Inflammatory macrophage (primary cell): Measurements from ENCODE around the gene MMS22L.
"Not testable (repeated sequence)": the region's sequence is repeated elsewhere in the genome, so short reads cannot be mapped to it uniquely, and the experiment has no call there.

Experiments used
- DNase-seq, 2 donors: peaks; one replicate each; pipeline ENCODE4 v3.0.0-alpha.2; 2020 to 2022

Gene MMS22L

DNA sequence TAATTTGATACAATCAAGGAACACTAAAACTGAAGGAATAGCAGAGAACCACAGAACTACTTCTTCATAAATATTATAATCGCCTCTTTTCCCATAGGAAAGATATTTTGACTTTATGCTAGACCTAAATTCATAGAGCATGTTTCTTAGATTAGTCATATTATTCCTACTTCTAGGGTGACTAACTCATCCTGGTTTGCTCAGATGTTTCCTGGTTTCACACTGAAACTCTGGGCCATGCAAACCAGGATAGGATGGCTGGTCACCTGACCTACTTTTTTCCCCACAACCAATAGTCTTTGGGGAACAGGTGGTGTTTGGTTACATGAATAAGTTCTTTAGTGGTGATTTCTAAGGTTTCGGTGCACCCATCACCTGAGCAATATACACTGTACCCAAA lies 42.8 kb downstream of the MMS22L start:
- DNase-seq = no peak

DNA sequence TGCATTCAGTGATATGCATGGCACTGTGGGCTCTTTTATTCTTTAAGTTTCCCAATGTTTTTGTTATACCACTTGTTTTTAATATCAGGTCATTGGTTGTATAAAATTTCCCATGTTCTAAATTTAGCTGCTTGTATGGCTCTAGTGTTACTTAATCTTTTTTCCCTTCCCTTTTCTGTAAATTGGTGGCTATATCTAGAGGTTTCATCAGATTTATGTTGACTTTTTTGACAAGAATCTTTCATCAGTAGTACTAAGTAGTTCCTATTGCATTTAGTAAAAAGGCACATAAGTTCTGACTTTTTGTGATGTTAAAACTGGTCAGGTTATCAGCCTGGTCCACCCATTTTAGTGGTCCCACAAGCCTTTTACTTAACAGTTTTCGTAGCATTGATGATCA lies 51.1 kb downstream of the MMS22L start:
- peak in 1 of 2 donors; percentile 76 for DNase-seq

DNA sequence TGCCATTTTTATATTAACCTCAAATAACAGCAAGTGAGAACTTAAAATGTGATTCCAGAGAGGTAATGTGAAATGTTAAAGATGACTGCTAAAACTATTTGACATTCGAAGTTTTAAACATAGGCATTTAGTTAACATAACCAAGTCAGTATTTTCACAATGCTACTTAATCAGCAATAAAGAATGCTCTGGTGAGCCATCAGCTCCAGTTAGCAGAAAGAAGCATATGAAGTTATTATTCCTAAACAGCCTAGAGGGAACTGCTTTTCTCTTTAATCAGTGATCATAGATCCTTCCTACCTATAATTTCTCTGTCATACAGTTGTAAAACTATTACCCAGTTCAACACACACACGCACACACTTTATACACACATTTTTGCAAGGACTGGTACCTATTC lies 60.1 kb downstream of the MMS22L start:
- no peak for DNase-seq

DNA sequence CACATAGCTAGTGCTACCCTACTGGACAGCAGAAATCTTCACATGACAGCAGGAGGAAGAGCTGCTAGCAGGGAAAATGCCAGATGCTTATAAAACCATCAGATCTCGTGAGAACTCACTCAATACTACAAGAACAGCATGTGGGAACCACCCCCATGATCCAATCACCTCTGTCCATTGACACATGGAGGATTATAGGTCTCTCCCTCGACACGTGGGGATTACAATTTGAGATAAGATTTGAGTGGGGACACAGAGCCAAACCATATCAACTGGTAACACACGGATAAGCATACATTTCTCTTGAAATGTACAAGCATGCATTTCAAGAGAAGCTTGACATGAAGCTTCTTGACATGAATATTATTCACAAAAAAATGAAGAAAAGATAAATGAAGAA lies 64.1 kb downstream of the MMS22L start:
- DNase-seq = no peak

DNA sequence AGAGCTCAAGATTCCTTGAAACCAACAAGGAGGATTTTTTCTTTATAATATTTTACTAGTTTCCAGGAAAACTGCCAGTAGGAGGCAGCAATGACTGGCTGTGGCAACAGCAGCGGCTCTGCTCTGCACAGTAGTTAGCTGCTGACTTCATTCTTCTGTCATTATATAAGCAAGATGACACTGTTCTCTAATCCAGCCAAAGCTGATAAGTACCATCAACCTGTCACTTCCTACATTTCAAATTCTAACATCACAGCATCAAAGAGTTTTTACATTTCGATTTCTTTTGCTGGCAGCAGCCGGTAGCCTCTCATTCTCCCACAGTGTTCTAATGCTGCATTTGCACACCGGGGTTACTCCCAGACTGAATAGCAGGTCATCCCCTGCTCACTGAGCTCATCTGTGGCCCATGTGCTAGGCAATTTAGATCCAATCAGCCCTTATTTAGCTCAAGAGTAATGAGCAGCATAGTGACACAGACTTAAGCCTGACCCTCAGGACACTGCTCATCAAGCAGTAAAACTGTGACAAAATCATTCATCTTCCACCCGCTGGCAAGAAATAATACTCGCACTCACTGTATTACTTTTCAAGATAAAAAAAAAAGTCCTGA lies 67.8 kb downstream of the MMS22L start:
- DNase-seq = peak; percentile 57

DNA sequence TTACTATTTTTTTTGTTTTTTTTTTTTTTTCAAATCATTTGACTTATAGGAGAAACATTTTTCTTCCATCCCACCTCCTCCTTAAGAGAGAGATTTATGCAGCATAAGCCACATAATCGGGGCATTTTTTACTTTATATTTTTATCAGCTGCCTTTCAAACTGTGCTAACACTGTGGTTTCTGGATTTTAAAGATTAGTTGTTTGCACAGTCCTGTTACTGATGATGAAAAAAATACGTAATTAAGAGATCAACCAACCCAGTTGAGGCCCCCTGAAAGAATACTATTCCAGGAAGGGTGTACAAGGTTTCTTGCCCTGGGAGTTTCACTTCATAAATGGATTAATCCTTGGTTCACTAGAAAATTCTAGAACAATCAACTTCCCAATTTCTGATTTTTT lies 68.3 kb downstream of the MMS22L start:
- DNase-seq = no peak

DNA sequence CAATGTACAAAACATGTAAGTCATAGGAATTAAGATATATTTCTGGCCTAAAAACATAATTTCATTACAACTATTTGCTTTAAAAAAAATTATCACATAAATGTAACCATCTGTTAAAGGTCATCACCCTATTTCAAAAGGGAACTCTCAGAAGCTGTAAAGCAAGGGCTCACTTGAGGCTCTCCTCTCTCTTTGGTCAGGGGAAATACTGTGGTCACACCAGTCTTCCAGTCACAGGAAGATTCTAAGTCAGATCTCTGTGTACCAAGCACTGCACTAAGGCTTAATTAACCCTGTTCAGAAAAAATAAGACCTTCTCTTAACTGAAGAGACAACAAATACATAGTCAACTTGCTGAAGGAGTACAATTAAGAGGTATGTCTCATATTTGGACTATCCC lies 75.6 kb downstream of the MMS22L start:
- no peak for DNase-seq

DNA sequence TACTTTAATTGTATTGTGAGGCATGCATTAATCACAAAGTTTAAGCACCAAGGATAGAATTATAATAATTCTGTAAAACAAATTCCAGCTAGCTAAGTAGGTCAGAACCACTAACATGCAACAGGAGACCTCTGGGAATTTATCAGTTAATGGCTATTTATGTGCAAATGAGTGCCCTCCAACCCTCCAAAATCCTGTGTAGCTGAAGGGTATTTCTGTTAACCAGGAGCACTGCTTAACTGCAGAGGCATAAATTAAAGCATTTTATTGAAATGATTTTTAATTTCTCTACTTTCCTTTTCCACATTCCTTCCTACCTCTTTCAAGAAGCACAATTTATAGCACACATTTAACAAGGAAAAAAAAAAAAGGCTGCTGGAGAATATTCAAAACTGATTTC lies 77.0 kb downstream of the MMS22L start:
- no peak for DNase-seq

DNA sequence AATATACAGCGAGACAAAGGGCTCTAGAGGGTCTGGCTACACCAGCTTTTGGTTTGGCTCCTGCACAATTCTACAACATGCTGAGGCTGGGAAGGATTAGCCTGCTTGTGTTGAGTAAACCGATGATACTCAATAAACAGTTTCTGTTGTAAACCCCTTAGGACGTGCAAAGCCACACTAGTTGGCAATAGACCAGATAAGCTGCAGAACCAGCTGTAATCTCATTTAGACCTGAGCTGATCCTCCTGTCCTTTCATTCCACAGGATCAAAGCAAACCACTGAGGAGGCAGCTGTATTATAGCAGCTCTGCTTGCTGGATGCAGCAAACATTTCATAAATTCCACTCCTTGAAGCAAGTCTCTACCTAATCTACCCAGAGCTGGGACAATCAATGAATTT lies 79.7 kb downstream of the MMS22L start:
- no peak for DNase-seq

DNA sequence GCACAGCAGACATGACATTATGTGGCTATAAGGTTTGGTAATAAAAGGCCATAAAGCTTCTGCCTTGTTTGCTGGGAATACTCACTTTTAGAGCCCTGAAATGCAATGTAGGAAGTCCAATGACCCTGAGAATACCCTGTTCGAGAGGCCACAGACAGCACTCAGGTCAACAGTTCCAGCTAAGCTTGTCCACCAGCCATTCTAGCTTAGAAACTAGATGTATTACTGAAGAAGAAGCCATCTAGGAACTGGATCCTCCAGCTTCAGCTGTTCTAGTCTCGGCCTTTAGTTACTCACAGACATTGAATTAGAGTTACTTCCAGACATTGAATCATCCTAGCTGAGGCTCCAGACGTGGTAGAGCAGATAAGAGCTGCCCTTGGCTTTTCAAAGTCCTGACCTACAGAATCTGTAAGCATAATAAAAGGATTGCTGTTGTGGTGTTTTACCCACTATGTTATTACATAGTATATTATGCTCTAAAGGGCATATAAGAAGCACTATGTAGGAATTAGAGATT lies 84.9 kb downstream of the MMS22L start:
- DNase-seq = no peak

DNA sequence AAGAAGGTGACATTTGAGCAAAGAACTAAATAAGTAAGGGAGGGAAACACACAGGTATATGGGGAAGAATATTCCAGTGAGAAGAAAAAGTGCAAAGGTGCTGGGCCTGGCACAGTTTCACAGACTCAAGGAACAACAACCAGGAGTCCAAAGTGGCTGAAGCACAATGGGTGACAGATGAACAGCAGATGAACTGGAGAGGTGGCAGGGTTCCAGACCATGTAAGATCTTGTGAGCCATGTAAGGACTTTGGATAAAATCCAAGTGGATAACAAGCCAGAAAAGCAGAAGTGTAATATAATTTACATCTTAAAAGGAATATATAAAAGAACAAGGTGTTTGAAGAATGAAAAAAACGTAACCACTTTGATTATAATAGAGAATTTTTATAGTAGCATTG lies 87.9 kb downstream of the MMS22L start:
- DNase-seq = no peak

DNA sequence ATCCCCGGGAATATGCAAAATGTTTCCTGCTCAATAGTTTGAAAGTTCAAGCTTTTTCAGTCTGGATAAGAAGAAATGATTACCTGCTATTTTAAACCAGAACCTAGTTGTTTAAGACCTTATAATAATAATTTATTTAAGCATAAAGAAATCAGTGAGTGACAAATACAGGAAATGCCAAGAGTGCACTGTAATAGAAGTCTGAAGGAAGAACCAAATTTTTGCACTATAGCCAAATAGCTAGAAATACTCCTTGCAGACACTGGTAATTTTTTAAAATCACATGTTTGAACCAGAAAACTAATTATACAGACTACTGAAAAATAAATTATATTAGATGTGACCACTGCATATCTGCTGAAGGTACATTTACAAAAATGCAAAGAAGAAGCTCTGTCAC lies 93.2 kb downstream of the MMS22L start:
- DNase-seq = no peak

DNA sequence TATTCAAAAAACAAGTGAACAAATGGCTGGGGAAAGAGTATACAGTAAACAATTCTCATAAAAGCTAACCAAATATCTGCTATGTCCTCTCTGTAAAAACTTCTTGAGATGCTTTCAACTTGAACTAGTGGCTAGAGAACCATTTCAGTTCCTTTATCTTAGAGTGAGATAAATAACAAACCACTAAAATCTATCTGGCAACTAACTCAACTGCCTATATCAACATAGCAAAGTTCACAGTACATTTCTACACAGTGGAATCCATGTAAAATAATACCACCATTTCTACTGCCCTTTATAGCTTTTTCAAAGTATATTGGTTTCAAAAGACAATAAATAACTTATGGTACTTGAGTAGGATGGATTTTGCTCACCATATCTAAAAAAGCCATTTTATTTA lies 95.1 kb downstream of the MMS22L start:
- no peak for DNase-seq

DNA sequence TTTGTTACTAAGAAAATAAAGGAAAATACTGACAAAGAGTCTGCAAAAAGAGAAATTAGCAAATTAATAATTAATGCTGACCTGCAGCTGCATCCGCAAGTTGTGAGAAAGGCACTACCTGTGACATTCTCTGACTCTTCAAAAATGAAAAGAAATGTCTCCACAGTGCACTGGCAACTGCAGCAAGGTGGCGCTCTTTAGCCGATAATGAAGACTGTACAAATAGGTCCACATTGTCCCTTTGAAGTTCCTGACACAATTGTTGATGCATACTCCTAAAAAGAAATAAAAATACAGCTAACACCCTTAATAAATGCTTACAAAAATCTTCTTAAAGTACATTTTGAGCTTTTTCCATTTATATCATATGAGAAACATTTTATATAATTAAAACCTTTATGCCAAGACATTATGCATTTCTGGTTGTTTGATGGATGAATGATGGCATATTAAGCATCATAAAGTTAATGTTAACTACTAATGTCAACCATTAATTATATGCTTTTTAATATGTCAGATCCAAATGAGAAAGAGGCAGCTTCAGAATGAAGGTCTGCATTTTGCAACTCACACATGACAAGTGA lies 96.5 kb downstream of the MMS22L start:
- peak; percentile 61 to 67 for DNase-seq

DNA sequence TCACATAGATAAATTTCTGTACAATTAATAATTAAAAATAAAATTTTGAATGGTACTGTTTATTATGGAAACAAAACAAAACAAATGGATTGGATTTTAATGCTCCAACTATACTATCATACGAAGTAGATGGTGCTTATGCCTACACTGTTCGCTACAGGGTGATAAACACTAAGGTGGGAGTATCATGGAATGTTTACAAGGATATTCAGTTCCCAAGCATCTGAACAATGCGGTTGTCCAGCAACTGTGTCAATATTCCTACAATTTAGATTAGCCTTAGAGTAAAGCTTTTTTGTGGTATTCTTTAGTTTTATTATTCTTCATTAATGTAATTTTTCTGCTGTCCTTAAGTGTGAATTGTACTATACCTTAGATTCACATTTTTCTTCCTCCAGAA lies 105.1 kb downstream of the MMS22L start:
- no peak for DNase-seq

DNA sequence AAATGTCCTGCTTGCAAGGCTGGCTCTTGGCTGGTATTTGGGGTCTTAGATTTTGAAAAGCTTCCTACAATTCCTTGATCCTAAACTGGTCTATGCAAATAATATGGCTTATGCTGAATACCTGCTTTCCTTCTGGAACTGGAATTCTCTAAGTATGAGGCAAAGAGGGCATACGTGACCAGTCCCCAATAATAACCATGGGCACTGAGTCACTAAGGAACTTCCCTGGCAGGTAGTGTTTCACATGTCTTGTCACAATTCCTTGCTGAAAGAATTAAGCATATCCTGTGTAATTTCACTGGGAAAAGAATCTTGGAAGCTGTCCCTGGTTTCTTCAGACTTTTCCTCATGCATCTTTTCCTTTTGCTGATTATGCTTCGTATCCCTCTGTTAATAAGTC lies 106.5 kb downstream of the MMS22L start:
- DNase-seq = no peak

DNA sequence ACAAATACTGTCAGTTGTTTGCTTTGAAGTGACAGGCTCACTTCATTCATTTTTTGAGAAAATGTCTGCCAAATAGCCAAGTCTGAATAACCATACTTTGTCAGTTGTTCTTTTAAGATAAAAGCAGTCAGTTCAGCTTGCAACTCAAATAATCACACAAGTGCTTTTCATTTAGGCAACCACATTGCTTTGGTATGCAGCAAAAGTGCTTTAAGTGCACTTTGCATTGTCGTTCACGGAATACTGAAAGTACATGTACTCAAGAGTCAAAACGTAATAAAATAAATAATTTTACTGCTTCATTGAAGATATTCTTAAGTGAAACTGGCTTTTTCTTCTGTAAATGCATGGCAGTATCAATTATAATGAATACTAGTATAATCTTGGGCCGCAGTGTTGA lies 107.2 kb downstream of the MMS22L start:
- no peak for DNase-seq

DNA sequence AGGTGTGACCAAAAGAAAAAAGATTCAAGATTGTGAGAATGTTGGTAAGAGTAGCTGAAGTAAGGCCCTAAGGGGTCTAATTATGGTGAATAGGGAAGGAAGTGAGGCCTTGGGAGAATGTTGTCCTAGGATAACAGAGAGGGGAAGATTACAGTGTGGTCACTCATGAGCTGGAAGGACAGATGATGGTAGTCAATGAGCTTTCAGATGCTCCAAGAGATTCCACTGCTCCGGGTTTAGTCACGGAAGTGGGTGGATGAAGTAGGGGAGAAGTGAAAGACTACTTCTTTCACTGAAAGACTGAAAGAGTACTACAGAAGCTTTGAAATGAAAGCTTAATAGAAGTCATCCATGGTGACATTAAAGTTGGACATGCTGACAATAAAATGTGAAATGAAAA lies 108.5 kb downstream of the MMS22L start:
- no peak for DNase-seq

DNA sequence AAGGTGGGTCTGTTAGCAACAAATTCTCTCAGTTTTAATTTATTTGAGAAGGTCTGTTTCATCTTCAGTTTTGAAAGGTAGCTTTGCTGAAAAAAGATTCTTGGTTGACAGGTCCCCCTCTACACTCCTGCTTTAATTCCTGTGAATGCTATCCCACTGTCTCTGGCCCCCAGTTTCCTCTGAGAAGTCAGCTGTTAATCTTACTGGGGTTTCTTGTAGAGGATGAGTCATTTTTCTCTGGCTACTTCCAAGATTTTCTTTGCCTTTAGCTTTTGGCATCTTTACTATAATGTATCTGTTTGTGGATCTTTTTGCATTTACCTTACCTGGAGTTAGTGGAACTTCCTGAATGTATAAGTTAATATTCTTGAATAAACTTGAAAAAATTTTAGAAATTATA lies 122.7 kb downstream of the MMS22L start:
- DNase-seq = no peak

DNA sequence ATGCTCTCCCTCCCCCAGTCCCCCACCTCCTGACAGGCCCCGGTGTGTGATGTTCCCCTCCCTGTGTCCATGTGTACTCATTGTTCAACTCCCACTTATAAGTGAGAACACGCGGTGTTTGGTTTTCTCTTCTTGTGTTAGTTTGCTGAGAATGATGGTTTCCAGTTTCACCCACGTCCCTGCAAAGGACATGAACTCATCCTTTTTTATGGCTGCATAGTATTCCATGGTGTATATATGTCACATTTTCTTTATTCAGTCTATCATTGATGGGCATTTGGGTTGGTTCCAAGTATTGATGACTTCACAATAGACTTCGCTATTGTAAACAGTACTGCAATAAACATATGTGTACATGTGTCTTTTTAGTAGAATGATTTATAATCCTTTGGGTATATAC lies 127.6 kb downstream of the MMS22L start:
- not testable (repeated sequence) for DNase-seq

DNA sequence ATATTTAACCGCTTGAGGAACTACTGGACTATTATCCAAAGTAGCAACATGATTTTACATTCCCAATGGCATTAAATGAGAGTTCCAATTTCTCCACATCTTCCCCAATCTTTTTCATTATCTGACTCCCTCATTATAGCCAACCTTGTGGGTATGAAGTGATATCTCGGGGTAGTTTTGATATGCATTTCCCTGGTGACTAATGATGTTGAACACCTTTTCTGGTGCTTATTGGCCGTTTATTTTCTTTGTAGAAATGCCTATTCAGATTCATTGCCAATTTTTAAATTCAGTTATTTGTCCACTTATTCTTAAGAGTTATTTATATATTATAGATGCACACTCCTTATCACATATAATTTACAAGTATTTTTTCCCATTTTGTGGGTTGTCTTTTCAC lies 129.0 kb downstream of the MMS22L start:
- no peak for DNase-seq

DNA sequence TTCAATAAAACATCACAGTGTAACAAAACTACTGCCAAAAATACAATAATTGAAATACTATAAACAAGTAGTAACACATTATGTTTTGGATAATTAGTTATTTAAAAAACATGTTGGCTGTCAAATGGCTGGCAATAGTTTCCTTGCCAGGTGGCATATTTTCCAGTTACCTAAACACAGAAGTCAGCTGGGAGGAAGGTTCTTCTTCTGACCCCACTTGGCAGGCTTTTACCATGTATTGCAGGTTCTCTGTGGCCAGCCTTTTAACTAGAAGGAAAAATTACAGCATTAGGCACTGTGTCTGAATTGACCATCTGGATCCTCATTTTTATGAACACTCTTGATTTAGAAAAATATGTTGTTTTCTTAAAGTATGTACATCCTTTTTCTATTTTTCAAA lies 131.4 kb downstream of the MMS22L start:
- no peak for DNase-seq

DNA sequence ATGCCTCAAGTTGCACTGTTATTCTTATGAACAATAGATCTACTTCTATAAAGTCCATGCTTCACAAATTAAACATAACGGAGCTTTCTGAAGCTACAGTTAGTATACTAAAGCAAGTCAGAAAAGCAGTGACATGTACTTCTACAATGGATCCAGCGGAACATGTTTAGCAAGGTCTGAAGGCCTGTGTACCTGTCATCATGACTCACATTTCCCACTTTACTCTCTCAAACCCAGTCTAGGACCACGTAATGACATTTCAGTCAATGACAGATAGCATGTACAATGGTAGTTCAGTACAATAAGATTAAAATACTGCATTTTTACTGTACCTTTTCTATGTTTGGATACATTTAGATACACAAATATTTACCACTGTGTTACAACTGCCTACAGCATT lies 132.1 kb downstream of the MMS22L start:
- DNase-seq = no peak

DNA sequence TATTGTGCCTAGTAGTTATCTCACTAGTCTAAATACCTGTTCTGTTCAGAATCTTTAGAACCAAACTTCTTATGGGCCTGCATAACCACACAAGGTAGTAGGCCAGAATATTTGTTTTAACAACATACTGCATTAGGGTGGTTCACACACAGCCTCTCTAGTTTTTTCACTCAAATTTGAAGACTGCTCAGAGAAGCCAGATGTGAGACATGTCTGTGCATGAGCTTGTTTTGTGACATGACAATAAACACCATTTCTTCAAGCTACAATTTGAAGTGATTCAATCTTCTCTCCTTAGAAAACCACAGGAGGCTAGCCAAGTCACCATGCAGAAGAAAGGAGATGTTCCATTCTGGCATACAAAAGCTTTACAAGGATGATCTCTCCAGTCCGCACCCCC lies 135.6 kb downstream of the MMS22L start:
- no peak for DNase-seq

DNA sequence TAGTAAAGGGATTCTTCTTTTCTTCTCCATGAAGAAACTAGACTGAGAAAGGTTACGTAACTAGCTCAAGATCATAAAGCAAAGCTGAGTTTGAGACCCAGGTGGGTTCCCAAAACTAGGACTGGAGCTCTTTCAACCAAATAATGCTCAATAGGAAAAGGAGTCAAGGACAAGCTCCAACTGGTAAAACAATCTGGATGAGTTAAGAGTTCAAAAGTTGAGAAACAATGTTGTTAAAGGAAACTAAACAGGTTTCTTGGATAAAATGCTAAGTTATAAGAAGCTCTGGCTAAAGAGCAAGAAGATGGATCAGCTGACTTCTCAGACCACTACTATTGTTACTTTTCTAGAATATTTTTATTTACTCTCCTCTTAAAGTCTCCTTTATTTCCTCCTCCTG lies 137.3 kb downstream of the MMS22L start:
- no peak for DNase-seq
